HTERT RPE-1 (cell line): Measurements from ENCODE around the gene ADRB1.

Source experiments
- in situ Hi-C: fragments of 300-500 bp; cut with MboI; formaldehyde crosslinking; loops from 4 replicates; pipeline ENCODE4 v1.14.3; 2020; ENCODE audit warnings: low sequenced_read_pairs

The ADRB1 gene

GRCh38 chr10:114051714-114052113, 8.0 kb downstream of the ADRB1 start:
- in situ Hi-C loops = no loop called here

DNA sequence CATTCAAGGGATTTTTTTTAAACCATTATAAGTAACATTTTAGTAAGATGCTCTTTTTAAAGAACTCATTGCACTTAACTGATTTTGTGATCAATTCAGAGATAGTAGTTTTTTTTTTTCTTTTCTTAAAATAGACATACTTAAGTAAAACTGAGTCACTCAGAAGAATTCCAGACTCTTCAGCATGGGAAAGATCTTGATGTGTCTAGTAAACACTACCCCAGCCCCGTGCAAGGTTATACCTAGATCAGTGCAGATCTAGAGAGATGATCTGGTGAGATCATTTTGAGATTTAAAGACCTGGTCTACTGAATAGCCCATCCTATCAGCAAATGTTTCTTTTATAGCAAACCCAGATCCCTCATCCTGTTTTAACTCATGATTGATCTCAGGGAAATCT, 8.6 kb downstream of the ADRB1 start:
- in situ Hi-C loops = no loop called here

GRCh38 chr10:114053946-114054345, 10.3 kb downstream of the ADRB1 start:
- in situ Hi-C loops = no loop called here

GRCh38 chr10:114057855-114058254, 14.2 kb downstream of the ADRB1 start:
- in situ Hi-C loops = no loop called here

GRCh38 chr10:114058297-114058696, 14.6 kb downstream of the ADRB1 start:
- in situ Hi-C loops = no loop called here

GRCh38 chr10:114059561-114059960, 15.9 kb downstream of the ADRB1 start:
- in situ Hi-C loops = no loop called here

DNA sequence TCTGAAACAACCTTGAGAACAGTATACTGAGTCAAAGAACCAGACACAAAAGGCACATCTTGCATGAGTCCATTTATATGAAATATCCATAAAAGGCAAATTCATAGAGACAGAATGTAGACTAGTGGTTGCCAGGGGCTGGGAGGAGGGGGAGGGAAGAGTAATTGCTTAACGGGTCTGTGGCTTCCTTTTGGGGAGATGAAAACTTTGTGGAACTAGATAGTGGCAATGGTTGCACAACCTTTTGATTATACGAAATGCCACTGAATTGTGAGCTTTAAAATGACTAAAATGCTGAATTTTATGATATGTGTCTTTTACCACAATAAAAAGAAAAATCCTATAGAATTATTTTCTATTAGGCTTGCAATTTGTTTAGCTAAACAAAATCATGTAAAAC, 16.8 kb downstream of the ADRB1 start:
- in situ Hi-C loops = no loop called here

GRCh38 chr10:114061148-114061547, 17.5 kb downstream of the ADRB1 start:
- in situ Hi-C loops = no loop called here

DNA sequence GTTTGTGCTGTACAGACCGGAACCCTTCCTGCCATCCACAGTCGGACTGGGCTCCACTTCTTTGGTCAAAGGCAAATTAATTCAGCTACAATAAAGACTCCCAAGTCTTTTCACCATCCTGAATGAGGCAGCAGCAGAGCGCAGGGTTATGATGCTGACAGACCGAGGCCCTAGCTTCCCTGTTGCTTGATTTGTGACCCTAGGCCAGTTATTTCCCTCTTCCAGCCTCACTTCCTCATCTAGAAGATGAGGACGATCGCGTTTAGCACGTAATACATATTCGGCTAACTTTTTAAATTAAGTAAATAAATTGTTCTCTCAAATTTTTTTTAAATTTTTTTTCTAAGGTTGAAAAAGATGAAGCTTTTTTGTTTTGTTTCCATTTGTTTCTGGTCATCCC, 18.1 kb downstream of the ADRB1 start:
- in situ Hi-C loops = no loop called here

DNA sequence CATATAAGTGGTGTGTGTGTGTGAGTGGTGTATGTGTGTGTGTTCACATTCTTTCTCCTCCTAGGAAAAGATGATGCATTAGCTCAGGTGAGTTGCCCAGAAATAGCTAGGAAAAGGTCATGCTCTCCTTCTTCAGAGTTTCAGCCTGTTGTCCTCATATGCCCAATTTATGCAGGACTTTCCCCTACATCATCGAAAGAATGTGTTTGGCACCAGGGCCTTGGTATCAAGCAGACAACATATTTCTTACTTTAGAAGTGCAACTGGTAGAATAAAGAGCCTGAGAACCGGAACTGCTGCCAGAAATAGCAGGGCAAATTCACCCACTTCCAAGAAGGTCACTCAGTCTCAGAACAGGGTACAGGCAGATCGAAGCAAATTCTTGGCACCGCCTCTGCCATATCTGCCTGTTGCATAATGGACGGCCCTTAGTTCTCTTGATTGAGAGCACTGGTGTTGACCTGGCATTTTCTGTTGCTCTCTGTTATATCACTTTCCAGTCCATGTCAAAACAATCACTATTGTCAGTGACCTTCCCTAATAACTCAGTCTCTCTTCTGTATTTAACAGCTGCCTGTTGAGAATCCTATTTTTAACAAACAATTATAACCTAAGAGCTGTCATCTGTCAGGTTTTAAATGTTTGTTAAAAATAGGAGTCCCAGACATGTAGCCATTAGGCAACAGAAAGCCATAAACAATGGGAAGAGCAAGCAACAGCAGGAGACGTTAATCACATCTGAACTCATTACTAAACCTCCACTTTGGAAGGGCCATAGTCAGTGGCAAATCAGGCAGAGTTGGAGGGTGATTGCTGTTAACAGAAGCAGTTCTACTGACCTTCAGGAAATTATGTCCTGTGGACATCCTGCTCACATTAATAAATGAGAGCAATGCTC, 20.7 kb downstream of the ADRB1 start:
- in situ Hi-C loops = no loop called here

DNA sequence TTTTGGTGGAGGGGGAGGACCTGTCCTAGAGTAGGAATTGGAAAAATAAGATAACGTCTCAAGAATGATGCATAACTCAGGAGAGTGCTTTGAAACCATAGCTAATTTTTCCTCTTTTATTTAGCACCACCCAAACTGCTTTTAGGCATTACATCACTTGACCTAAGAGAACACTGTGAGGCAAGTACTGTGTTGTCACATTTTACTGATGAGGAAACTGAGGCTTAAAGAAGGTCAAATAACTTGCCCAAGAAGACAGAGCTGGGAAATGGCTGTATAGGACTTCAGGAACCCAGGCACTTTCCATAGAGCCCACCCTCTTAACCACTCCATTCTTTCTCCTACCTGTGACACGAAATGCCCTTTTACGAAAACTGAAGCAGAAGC, 21.4 kb downstream of the ADRB1 start:
- in situ Hi-C loops = no loop called here

- in situ Hi-C loops = no loop called here
Observed at GRCh38 chr10:114068054-114068707, 24.5 kb downstream of the ADRB1 start.

DNA sequence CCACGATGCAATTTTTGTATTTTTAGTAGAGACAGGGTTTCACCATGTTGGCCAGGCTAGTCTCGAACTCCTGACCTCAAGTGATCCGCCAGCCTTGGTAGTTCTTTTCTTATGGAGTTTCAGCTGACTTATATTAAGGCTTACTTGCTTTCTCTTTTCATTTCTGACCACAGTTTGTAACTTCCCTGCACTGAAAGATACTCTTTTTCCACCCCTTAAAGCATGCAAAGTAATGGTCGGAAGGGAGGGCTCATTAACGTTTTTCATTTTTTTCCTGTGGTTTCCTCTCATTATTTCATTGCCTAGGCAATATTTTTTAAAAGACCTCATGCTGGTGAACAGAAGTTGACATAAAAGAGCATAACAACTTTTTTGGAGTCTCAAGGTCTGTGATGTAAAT, 27.0 kb downstream of the ADRB1 start:
- in situ Hi-C loops = no loop called here

GRCh38 chr10:114071178-114071577, 27.5 kb downstream of the ADRB1 start:
- in situ Hi-C loops = no loop called here

DNA sequence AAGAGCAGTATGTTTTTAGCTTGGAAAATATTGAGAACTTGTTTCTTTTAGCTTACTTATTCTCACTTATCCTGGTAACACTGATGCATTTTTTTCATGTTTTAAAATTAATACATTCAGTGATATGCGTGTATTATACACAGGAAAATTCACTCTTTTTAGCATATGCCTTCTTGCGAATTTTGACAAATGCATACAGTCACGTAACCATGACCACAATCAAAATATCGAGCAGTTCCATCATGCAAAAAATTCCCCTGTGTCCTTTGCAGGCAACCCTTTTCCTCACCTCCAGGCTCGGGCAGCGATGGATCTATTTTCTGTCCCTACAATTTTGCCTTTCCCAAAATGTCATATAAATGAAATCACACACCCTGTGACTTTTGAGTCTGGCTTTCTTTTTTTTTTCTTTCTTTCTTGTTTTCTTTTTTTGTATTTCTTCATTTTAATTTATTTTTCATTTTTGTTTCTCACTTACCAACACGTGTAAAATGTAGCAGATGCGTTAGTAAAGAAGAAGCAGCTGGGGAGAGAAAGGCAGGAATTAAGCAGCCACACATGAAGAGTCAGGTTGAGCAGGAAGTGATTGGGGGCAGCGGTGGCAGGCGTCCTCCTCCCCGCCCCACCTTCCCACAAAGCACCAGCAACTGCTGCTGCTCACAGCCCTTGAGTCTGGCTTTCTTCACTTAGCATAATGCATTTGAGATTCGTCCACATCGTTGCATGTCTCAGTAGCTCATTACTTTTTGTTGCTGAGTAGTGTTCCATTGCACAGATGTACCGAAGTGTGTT, 29.9 kb downstream of the ADRB1 start:
- in situ Hi-C loops = no loop called here

GRCh38 chr10:114075093-114075492, 31.4 kb downstream of the ADRB1 start:
- in situ Hi-C loops = no loop called here

GRCh38 chr10:114077347-114077746, 33.7 kb downstream of the ADRB1 start:
- in situ Hi-C loops = no loop called here

GRCh38 chr10:114077815-114078219, 34.2 kb downstream of the ADRB1 start:
- in situ Hi-C loops = no loop called here

DNA sequence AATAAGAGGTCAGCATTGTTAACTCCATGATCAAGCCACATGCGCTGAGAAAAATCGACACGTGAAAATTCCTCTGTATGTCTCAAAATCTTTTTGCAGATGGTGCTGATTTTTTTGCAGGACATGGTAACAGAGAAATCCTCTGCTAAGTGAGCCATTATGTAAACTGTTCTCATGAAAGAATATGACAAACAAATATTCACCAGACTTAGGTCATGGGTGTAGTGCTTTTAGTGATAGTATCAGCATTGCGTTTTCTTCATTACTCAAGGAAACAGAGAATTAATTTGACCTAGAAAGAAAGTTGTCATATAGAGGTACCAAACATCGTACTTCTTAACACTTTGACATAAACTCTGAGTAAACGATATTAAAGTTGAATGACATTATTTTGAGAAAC, 34.7 kb downstream of the ADRB1 start:
- in situ Hi-C loops = no loop called here

GRCh38 chr10:114079421-114079820, 35.8 kb downstream of the ADRB1 start:
- in situ Hi-C loops = no loop called here

DNA sequence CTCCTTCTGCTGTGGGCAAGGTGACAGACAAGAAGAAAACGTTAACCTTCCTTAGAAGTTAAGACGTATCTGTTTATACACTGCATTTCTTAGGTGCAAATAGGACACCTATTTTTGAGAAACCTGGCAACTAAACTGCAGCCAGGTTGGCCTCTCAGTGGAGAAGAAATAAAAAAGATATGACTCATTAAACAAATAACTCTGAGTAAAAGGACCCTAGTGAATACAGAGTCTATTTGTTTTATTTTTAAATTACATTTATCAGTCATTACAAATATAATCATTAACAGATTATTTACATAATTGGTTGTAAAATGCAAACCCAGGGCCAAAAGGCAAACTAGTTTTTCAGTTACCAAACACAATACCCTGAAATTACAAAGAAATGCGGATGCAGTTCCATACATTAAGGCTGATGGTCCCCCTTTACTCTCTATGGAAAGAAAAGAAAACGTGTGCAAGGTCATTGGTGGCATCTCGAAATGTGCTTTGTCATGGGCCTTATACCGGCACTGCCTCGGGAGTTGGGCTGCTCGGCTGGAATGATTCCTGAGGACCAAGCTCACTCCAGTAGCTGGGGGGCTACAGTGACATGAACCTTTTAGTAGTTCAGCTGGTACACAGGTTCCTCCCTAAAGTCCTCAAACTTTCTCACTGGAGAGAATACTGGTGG, 38.4 kb downstream of the ADRB1 start:
- in situ Hi-C loops = no loop called here
